OCI-M2 (cell line): ENCODE data around the gene SYTL3.
"Not testable (repeated sequence)": the region's sequence is repeated elsewhere in the genome, so short reads cannot be mapped to it uniquely, and the experiment has no call there.

Experiments used
- DNase-seq: peaks from one replicate; lab custom pipeline; 2025; ENCODE audit not compliant: unreplicated experiment; lab: John Stamatoyannopoulos, UW

The SYTL3 gene

DNA sequence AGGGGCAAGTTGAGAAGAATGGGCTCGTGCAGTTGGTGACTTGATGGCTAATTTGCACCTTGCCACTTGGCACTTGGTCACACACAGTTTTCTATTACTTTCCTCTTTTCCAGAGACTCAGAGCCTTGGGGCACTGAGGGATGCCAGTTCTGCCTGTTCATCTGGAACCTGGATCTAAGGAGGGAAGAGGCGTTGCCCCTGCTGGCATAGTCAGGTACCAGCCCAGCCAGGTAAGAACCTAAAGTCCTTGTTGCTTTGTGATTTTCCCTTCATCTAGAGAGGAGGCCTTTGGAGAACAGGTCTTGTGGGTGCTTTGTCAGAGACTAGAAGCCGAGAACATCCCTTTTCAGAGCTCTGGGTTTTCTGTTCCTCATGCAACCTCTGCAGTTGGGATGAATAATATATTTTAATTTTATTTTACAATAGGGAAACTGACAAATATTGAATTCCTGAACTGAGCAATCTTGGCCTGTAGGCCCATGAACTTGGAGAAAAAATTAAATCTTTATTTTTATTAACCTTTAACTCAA, 11.4 kb downstream of the SYTL3 start:
- DNase-seq = no peak

DNA sequence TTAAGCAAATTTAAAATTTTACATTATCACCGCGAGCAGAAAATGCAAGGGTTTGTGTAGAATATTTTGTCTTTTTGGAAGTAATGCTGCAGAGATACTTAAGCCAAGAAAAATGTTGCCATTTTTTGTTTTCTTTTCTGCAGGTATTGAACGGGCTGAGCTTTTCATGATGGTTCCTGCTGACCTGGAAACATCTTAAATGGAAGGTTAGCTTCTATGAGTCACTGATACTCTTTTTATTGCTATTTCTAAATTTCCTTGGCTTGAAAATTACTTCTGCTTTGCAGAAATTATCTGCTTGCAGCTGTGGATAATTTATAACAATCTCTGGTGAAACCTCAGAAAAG, 12.7 kb downstream of the SYTL3 start:
- DNase-seq = no peak

DNA sequence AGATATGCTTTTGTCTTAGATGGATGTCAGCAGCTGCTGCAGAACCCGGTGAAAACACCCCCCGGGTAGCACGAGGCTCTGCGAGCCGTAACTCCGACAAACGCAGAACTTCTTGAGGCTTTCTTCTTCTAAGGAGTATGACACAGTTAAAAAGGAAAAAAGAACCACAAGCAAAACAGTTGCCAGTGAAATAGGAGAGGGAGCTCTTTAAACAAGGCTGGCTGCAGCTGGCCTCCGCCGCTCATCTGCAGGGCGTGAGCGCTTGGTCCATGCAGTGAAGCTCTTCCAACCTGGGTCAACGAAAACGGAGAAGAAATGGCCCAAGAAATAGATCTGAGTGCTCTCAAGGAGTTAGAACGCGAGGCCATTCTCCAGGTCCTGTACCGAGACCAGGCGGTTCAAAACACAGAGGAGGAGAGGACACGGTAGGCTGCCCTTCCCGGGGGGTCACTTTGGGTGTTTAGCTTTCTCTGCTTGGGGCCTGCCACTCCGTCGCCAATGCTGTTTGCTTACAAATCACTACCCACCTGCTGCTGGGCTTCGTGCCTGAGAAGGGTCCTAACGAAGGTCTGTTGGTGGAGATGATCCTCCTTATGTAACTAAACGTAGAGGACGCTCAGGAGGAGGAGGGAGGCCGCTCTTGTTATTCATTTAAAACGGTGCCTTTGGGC, 13.2 kb downstream of the SYTL3 start:
- no peak for DNase-seq

DNA sequence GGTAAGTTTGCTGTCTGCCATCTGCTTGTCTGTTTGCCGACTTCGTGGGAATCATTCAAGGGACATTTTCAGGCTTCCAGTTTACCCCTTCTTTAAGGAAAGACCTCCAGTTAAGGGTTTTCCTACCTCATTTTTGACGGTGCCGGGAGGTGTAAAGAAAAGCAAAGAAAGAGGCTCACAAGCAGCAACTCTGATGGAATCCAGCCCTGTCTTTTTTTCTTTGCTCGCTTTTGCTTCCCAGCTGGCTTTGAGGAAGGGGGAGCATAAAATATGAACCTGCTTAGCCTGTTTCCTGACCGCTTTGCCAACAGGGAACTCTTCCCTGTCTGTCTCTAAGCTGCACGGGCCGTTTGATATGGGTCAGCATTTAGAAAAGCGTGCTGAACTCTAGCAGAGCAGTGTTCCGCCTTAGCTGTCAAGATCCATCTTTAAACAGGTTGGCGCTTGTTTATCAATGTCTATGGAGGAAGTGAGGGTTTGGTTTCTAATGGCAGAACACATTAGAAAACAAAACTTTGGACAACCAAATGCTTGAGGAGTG, 13.8 kb downstream of the SYTL3 start:
- DNase-seq = no peak

DNA sequence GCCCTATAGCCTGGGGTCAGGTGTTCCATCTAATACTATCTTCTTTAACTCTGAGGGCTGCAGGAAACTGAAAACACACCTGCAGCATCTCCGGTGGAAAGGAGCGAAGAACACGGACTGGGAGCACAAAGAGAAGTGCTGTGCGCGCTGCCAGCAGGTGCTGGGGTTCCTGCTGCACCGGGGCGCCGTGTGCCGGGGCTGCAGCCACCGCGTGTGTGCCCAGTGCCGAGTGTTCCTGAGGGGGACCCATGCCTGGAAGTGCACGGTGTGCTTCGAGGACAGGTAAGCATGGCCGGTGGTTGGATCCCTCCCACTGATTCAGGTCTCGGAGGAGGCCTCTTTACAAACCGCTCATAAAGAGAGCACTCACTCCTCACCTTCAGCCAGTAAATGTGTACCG, 15.5 kb downstream of the SYTL3 start:
- no peak for DNase-seq

DNA sequence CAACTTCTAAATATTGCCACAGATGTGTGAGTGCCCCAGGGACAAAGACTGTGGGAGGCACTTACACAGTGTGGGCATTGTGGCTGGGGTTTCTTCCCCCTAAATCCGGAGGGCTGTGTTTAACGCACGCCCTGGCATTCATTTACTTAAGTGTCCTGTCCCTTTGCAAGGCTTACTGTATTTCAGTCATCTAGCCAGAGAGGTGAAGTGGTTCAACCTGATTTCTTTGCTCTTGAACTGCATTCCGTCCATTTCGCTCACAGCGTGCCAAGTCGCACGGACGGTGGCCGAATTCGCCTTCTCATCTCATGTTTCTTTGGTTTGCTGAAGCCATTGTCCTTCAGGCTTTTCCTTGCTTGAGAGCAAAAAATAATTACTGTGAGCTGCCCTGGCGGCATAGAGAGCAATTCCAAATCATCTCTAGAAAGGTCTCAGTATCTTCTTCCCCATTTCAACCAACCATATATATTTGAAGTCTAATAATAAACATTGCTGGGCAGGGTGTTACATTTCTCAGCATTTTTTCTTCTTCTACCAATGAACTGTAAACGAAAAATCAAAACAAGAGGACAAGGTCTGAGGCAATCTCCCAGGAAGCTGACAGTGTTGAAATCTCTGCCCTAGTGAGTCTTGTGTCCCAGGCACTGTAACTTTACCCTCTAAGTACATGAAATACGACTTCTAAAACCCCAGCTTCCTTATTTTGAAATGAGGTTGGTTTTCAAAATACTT, 16.9 kb downstream of the SYTL3 start:
- DNase-seq = no peak

DNA sequence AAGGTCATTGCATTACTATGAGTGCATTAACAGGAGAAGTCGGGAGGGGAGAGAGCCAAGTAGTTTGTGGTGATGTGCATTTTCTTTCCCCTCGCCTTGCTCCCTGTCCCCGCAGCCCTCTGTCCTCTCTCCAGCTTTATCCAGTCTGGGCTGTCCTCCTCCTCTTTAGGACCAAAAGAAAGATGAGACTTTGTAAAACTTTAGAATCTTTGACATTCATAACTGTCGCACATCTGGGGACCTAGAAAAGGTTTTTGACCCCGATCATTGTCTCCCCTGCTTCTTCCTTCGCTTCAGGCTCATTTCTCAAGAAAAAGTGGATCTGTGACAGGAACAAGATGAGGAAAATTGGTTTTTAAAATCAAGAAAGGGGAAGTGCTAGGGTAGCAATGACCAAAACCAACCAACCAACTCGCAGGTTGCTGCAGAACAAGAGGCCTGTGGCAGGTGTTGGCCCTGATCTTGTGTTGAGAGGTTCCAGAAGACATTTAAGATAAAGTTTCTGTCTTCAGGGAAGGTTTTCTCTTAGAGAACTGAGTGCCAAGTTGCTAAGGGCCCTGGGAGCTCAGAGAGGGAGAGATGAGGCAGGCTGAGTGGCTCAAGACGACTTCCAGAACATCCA, 17.6 kb downstream of the SYTL3 start:
- no peak for DNase-seq

DNA sequence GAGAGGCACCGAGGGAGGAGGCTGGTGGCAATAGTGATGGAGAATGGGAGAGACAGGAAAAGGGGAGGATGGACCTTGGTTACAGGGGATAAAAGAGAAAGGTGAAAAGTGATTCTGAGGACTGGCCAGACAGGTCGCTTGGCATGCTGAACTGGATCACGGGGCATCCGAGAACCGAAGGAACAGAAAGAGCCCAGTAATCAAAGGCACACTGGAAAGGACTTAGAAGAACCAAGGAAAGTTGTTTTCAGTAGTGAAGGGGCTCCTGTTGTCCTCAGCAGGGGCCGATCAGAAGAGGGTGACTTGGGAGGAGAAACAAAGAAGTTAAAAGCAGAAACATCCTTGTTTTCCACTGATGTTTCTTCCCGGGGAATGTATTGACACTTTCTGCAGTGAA, 18.9 kb downstream of the SYTL3 start:
- no peak for DNase-seq

DNA sequence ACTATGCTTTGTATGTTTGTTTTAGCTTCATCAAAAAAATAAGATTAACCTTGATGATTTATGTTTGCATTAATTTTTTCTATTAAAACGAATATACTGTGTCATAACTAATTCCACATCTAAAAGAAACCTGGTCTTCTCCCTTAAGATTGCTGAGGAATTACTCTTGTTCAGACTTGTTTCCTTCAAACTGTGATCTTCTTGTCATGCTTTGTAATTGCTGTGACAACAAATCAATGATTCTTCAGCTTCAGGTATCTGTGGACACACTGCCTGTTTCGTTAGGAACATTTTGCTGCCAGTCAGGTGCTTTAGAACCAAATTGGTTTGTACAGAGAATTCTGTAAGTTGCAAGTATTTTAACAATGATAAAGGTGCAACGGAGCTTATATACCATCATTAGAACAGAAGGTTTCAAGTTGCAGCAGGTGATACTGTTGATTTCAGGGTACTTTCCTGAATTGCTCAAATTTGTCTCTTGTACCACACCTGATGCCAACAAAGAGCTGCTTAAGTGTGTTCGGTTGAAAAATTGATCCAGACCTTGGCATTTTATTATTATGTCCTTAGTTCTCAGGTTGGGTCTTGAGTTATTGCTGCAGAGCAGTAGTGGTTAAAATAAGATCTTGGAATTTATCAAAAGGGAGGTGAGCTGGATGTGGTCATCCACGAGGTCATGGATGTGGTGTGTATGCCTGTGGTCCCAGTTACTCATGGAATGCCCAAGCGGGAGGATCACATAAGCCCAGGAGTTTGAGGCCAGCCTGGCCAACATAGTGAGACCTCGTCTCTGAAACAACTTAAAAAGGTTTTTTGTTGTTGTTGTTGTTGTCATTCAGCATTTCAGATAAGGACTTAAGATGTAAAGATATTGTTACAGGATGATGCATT, 19.5 kb downstream of the SYTL3 start:
- no peak for DNase-seq

DNA sequence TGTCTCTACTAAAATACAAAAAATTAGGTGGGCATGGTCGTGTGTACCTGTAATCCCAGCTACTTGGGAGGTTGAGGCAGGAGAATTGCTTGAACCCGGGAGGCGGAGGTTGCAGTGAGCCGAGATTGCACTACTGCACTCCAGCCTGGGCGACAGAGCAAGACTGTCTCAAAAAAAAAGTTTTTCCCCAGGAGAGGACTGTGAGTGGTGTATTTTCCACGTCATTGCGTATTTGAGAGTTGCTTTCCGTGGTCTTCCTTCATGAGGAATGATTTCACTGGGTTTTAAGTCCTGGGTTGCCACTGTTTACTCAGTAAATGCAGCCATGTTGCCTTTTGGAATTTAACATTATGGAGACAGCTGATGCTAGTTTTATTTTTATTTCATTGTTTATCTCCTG, 22.3 kb downstream of the SYTL3 start:
- not testable (repeated sequence) for DNase-seq

DNA sequence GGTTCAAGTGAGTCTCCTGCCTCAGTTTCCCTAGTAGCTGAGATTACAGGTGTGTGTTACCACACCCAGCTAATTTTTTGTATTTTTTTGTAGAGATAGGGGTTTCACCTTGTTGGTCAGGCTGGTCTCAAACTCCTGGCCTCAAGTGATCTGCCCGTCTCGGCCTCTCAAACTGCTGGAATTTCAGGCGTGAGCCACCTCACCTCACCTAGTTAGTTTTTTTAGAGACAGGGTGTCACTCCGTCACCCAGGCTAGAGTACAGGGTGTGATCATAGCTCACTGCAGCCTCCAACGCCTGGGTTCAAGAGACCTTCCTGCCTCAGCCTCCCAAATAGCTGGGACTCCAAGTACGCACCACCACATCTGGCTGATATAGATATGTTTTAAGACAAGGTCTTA, 22.9 kb downstream of the SYTL3 start:
- no peak for DNase-seq

DNA sequence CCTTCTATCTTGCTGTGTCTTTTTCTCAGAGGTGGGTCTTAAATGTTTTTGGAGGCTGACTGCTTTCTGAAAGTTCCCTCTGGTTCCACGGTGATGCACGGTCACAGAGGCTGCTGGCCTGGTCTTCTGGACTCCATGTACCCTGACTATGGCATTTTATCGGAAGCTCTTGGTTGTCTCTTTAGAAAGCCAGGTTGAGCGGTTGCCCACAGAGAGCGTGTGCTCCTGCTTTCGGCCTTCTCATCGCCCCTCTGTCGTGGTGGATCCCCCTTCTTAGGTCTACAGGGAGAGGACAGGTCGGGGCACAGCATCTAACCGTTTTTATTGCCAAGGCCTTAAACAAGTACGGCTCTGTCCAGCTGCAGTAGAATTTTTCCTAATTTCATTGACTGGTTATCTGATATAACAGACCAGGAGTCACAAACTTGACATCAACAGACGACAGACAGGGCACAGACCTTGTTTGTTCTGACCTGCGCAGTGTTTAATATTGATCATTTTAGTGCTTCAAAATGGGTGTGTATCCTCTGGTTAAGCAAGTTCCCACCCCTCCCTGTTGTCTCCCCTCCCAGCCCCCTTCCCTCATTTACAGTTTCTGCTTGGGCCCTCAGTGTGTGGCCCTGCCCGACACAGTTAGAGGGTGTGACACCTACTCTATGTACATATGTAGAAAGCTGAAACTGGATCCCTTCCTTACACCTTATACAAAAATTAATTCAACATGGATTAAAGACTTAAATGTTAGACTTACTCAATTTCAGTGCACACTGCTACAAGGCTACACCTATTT, 24.7 kb downstream of the SYTL3 start:
- no peak for DNase-seq

DNA sequence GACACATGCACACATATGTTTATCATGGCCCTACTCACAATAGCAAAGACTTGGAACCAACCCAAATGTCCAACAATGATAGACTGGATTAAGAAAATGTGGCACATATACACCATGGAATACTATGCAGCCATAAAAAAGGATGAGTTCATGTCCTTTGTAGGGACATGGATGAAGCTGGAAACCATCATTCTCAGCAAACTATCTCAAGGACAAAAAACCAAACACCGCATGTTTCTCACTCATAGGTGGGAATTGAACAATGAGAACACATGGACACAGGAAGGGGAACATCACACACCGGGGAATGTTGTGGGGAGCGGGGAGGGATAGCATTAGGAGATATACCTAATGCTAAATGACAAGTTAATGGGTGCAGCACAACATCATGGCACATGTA, 27.2 kb downstream of the SYTL3 start:
- not testable (repeated sequence) for DNase-seq

DNA sequence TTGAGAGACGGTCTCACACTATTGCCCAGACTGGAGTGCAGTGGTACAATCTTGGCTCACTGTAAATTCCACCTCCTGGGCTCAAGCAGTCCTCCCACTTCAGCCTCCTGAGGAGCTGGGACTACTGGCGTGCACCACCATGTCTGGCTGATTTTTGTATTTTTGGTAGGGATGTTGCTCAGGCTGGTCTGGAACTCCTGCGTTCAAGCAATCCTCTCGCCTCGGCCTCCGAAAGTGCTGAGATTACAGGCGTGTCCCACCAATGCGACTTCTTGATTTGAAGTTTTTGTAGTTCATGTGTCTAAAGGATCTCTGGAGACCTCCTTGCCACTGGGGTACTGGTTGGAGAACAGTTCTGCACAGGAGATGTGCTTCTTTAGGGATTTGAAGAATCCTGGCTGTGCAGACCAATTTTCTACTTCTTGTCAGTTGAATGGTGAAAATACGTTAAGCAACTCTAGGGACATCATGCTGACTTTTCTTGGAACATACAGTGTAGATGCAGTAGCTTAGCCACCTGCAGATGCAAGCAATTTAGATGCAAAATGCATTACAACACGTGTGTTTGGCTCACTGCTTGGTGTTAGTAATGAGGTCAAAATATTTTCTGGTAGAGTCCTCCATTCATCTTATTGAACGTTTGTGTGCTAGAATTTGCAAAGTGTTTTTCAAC, 28.2 kb downstream of the SYTL3 start:
- no peak for DNase-seq

DNA sequence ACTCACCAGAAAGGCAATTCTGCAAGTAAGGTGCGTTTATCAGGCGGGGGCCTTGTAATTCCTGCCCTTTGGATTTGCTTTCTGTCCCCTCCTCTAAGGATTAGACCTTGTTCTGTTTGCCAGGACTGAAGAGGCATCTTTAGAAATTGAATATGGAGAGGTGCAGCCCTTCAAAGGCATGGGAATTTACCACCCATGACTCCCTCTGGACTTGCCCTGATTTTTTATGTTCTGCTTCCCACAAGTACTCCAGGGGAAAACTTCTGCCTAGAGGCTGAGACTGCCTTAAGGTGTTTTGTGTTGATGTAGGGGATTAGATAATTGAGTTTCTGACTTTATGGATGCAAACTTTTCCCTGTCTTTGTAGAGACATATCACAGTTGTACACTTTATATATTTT, 30.2 kb downstream of the SYTL3 start:
- no peak for DNase-seq

DNA sequence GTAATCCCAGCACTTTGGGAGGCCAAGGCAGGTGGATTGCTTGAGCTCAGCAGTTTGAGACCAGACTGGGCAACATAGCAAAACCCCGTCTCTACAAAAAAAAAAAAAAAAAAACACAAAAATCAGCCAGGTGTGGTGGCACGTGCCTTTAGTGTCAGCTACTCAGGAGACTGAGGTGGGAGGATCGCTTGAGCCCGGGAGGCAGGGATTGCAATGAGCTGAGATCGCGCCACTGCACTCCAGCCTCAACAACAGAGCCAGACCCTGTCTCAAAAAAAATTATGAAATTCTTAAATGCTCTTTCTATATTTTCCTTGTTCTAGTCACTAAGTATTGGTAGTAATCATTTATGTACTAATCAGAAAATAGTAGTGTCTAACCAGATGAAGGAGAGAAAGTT, 30.6 kb downstream of the SYTL3 start:
- DNase-seq = no peak

DNA sequence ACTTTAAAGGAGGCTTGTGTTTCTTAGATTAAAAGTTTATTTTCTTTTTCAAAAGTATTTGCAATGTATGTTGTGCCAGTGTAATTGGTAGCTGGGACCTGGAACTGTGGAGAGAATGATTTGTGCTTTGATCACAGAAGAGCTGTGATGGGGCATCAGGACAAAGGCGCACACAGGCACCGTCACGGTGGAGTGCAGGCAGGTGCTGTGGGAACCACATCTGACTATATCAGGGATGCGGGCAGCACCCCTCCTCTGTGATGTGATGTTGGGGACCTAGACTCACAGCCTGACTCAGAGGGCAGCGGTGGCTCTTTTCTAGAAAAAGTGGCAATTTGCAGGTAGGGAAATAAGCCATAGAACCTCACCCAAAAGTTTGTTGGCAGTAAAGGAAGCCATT, 34.5 kb downstream of the SYTL3 start:
- no peak for DNase-seq

DNA sequence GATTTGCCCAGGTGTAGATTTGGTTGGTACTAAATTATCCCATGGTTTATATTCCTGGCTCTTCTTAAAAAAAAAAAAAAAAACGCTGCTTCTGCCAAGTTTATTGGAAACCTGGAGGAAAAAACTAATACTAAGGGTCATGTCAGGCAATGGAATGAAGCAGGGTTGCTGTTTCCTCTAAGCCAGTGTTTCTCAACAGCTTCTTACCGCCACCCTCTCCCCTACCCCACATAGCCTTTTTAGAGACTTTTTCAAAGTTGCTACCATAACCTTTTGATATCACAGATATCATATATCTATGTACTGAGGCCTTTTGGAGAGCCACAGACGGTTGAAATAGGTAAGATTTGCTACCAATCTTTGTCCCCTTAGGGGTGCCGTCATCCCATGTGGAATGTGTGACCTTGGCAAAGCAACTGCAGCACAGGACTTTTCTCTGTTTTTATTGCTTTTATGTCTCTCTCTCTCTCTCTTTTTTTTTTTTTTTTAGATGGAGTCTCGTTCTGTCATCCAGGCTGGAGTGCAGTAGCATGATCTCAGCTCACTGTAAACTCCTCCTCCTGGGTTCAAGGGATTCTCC, 35.0 kb downstream of the SYTL3 start:
- no peak for DNase-seq

DNA sequence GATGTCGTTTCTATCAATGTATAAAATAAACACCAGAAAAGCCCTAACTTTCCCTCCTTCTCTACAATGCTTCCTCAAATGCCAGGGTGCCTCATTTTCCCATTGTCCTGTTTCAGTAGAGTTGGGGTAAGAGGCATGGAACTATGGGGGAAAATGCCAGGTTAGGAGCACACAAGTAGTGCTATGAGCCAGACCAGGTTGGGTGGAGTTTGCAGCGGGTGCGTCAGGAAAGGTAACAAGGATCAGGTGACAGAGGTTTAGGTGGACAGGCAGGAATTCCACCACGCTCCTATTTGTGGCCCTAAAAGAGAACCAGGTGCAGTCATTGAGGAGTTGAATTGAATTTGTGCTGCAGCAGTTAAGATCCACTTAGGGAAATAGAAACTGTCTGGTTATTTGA, 36.5 kb downstream of the SYTL3 start:
- no peak for DNase-seq
